ENCODE measurements around the gene LCE1C.

DNA sequence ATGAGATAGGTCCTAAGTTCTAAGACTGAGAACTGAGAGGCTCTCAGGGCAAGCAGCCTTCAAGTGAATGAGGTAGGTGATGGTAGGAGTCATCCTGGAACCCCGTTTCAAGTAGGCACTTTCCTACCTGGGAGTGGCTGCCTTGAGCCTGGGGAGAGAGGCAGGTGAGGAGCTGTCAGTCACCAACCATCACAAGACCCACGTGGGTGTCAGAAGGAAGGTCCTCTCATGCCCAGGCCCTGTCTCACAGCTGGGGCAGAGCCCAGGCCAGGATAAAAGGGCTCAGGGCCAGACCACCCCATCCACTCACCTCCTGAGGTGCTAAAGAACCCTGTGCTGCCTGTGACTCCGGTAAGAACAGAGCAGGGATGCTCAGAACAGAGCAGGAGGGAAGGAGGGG, 10.0 kb downstream of the LCE1C start, which contains the start of gene LCE1D:
- TF ChIP-seq, protein P1, sequence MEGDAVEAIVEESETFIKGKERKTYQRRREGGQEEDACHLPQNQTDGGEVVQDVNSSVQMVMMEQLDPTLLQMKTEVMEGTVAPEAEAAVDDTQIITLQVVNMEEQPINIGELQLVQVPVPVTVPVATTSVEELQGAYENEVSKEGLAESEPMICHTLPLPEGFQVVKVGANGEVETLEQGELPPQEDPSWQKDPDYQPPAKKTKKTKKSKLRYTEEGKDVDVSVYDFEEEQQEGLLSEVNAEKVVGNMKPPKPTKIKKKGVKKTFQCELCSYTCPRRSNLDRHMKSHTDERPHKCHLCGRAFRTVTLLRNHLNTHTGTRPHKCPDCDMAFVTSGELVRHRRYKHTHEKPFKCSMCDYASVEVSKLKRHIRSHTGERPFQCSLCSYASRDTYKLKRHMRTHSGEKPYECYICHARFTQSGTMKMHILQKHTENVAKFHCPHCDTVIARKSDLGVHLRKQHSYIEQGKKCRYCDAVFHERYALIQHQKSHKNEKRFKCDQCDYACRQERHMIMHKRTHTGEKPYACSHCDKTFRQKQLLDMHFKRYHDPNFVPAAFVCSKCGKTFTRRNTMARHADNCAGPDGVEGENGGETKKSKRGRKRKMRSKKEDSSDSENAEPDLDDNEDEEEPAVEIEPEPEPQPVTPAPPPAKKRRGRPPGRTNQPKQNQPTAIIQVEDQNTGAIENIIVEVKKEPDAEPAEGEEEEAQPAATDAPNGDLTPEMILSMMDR (IDR thresholded peaks at IDR 0.05), result no peak
- no peak for TF ChIP-seq POLR2A (IDR thresholded peaks at IDR 0.05)
